HCT116 (cell line): ENCODE measurements around the gene PITPNM1.

Experiments
- CEBPB ChIP-seq: IDR thresholded peaks from 2 replicates; pipeline ENCODE4 v1.6.1; 2012; ENCODE audit warnings: low read depth
- EZH2 ChIP-seq: fragments of 200-600 bp; sonication (generic); IDR thresholded peaks from 2 replicates; pipeline ENCODE4 v1.6.1; 2017; ENCODE audit warnings: antibody characterized with exemption, mixed run types
- EZH2phosphoT487 ChIP-seq: fragments of 200-600 bp; IDR thresholded peaks from 2 replicates; pipeline ENCODE4 v1.6.1; 2018; ENCODE audit warnings: antibody characterized with exemption, borderline replicate concordance
- POLR2AphosphoS5 ChIP-seq: IDR thresholded peaks from 2 replicates; pipeline ENCODE4 v1.6.1; 2011; ENCODE audit warnings: mild to moderate bottlenecking, low read depth, low read length, moderate library complexity
- RAD21 ChIP-seq: IDR thresholded peaks from 2 replicates; pipeline ENCODE4 v1.6.1; 2012; ENCODE audit warnings: low read depth, mild to moderate bottlenecking
- YY1 ChIP-seq: IDR thresholded peaks from 2 replicates; pipeline ENCODE4 v1.6.1; 2011; ENCODE audit warnings: low read length, low read depth, moderate library complexity, mild to moderate bottlenecking; ENCODE audit not compliant: insufficient replicate concordance; ENCODE audit errors: extremely low read depth
- ZNF274 ChIP-seq: fragments of 200-500 bp; sonication (Bioruptor generic); IDR thresholded peaks from 2 replicates; pipeline ENCODE4 v1.6.1; 2014; ENCODE audit warnings: mild to moderate bottlenecking, low read depth, low read length, inconsistent platforms
- TF ChIP-seq, protein P1 (sequence below), 3 experiments: fragments of 200-600 bp in 1 of 3; sonication (generic) in 1 of 3; IDR thresholded peaks in 2 of 3; conservative IDR thresholded peaks in 1 of 3; 2 replicates each; pipeline ENCODE4 v1.5.1; 2012 to 2017; ENCODE audit warnings: low read depth in 2 of 3, low read length in 2 of 3, antibody characterized with exemption in 1 of 3, borderline replicate concordance in 1 of 3, control low read depth in 1 of 3, mild to moderate bottlenecking in 1 of 3, mixed read lengths in 1 of 3, mixed run types in 1 of 3, moderate library complexity in 1 of 3; ENCODE audit not compliant: insufficient read depth in 1 of 3
- TF ChIP-seq, protein P2 (sequence below): IDR thresholded peaks from 2 replicates; pipeline ENCODE4 v1.6.1; 2011; ENCODE audit warnings: mild to moderate bottlenecking, low read length, moderate library complexity; ENCODE audit not compliant: insufficient replicate concordance; ENCODE audit errors: extremely low read depth
- TF ChIP-seq, protein P3 (sequence below): IDR thresholded peaks from 2 replicates; pipeline ENCODE4 v1.6.1; 2012

GRCh38 chr11:67501854-67502253 lies 3.3 kb downstream of the PITPNM1 start:
- no peak for TF ChIP-seq ZNF274
- TF ChIP-seq, protein P1, sequence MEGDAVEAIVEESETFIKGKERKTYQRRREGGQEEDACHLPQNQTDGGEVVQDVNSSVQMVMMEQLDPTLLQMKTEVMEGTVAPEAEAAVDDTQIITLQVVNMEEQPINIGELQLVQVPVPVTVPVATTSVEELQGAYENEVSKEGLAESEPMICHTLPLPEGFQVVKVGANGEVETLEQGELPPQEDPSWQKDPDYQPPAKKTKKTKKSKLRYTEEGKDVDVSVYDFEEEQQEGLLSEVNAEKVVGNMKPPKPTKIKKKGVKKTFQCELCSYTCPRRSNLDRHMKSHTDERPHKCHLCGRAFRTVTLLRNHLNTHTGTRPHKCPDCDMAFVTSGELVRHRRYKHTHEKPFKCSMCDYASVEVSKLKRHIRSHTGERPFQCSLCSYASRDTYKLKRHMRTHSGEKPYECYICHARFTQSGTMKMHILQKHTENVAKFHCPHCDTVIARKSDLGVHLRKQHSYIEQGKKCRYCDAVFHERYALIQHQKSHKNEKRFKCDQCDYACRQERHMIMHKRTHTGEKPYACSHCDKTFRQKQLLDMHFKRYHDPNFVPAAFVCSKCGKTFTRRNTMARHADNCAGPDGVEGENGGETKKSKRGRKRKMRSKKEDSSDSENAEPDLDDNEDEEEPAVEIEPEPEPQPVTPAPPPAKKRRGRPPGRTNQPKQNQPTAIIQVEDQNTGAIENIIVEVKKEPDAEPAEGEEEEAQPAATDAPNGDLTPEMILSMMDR (IDR thresholded peaks at IDR 0.05 in 2 of 3, conservative IDR thresholded peaks at IDR 0.05 in 1 of 3; ENCODE audit: borderline replicate concordance in 1 of 3, insufficient read depth in 1 of 3, low read depth in 2 of 3, low read length in 2 of 3): no peak
- no peak for TF ChIP-seq POLR2AphosphoS5
- no peak for TF ChIP-seq RAD21
- TF ChIP-seq EZH2phosphoT487: no peak
- no peak for TF ChIP-seq EZH2
- TF ChIP-seq, protein P2, sequence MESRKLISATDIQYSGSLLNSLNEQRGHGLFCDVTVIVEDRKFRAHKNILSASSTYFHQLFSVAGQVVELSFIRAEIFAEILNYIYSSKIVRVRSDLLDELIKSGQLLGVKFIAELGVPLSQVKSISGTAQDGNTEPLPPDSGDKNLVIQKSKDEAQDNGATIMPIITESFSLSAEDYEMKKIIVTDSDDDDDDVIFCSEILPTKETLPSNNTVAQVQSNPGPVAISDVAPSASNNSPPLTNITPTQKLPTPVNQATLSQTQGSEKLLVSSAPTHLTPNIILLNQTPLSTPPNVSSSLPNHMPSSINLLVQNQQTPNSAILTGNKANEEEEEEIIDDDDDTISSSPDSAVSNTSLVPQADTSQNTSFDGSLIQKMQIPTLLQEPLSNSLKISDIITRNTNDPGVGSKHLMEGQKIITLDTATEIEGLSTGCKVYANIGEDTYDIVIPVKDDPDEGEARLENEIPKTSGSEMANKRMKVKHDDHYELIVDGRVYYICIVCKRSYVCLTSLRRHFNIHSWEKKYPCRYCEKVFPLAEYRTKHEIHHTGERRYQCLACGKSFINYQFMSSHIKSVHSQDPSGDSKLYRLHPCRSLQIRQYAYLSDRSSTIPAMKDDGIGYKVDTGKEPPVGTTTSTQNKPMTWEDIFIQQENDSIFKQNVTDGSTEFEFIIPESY: no peak
- no peak for TF ChIP-seq YY1
- no peak for TF ChIP-seq CEBPB
- TF ChIP-seq, protein P3, sequence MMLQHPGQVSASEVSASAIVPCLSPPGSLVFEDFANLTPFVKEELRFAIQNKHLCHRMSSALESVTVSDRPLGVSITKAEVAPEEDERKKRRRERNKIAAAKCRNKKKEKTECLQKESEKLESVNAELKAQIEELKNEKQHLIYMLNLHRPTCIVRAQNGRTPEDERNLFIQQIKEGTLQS: no peak
